PFSK-1 (cell line): ENCODE measurements around the gene PLB1.

Experiments
- FOXP2 ChIP-seq: optimal IDR thresholded peaks from 2 replicates; pipeline ENCODE3; 2011; ENCODE audit warnings: borderline replicate concordance, control low read depth, inconsistent platforms; ENCODE audit not compliant: insufficient read depth; ENCODE audit errors: extremely low read length, extremely low read depth
- TF ChIP-seq, protein P1 (sequence below), 2 experiments: IDR thresholded peaks; 2 replicates each; pipeline versions ENCODE4 v1.6.1 to v1.8.0; 2011 to 2012; ENCODE audit warnings: low read depth in 2 of 2, low read length in 2 of 2, control low read depth in 1 of 2, inconsistent platforms in 1 of 2, mild to moderate bottlenecking in 1 of 2, moderate library complexity in 1 of 2; ENCODE audit not compliant: insufficient read depth in 1 of 2

DNA sequence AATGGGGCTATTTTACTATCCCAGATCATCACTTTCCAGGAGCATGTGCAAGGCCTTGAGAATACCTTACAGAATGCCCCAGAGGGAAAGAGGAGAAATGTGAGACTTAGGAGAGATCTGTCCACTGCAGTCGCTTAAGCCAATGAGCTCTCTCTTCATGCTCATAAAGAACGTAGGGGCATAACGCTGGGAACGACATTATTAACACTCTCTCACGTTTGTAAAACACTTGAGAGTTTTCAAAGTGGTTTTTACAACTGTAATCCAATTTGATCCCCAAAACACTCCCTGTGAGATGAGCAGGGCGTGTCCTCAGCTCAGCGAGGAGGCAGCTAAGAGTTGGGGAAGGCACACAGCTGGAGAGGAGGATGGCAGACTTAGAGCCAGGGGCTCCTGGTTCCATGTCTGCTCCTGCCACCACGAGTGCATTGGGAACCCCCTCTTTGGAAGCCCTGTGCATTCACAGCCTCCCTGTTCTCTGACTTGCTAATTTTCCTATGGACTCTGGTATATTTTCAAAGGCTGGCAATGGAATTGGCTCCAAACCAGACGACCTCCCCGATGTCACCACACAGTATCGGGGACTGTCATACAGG, 97.4 kb downstream of the PLB1 start:
- TF ChIP-seq, protein P1, sequence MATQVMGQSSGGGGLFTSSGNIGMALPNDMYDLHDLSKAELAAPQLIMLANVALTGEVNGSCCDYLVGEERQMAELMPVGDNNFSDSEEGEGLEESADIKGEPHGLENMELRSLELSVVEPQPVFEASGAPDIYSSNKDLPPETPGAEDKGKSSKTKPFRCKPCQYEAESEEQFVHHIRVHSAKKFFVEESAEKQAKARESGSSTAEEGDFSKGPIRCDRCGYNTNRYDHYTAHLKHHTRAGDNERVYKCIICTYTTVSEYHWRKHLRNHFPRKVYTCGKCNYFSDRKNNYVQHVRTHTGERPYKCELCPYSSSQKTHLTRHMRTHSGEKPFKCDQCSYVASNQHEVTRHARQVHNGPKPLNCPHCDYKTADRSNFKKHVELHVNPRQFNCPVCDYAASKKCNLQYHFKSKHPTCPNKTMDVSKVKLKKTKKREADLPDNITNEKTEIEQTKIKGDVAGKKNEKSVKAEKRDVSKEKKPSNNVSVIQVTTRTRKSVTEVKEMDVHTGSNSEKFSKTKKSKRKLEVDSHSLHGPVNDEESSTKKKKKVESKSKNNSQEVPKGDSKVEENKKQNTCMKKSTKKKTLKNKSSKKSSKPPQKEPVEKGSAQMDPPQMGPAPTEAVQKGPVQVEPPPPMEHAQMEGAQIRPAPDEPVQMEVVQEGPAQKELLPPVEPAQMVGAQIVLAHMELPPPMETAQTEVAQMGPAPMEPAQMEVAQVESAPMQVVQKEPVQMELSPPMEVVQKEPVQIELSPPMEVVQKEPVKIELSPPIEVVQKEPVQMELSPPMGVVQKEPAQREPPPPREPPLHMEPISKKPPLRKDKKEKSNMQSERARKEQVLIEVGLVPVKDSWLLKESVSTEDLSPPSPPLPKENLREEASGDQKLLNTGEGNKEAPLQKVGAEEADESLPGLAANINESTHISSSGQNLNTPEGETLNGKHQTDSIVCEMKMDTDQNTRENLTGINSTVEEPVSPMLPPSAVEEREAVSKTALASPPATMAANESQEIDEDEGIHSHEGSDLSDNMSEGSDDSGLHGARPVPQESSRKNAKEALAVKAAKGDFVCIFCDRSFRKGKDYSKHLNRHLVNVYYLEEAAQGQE (IDR thresholded peaks at IDR 0.05; ENCODE audit: insufficient read depth in 1 of 2, low read depth in 2 of 2, low read length in 2 of 2): no peak
- TF ChIP-seq FOXP2: no peak
